Measurements from ENCODE around the gene SPOCD1. TPM values are rescaled to one million over a fixed set of nuclear protein-coding genes. Genes with fewer than 3 reads are reported as not detected.

The SPOCD1 gene
- total RNA-seq, 2 experiments from 2014 or later: 0.21 to 0.30 TPM

DNA sequence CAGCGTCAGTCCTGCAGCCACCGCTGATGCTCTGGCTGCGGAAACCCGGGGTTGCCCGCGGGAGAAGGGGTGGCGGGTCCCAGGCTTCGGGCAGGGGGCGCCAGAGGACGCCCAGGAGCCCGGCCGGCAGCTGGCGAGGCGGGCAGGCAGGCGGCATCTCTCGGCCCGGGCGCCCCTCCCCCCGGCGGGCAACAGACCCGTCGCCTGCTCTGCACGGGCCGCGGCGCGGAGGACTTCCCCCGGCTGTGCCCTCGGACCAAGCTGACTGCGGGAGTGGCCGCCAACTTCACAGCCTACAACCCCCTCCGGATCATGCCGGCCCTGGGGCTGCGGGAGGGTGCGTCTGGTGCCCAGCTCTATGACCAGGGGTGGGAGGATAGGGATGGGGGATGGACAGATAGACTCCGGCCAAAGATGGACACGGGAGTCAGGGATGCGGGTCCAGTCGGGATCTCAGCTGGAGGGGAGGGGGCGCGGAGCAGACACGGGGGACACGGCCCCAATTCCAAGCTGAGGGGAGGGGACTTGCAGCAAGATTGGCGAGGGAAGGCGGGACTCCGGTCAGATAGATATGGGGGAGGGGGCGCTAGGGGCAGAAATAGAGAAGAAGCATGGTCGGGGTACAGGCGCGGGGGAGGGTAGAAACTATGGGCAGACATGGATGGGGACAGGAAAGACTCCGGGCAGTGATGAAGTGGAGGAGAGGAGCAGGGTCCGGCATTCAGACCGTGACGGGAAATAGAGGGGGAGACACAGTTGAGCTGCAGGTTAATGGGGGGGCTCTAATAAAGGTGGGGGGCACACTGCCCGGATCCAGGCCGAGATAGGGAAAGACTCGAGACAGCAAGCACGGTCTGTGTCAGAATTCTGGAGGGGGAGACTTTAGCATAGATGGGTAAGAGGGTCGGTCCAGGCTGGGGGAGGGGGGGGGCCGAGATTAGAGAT is 52.8 kb downstream of the SPOCD1 start:
- DNase-seq: peak; percentile 80
- peak overlapping the region; percentile 67 for H3K4me3 Mint-ChIP-seq
- H3K9me3 Mint-ChIP-seq: no peaks in the 10 kb centered on the region
- peaks cover 18% of the 10 kb centered on the region for H3K27me3 Mint-ChIP-seq (ENCODE audit: low read depth)
- intact Hi-C loops (cut with micrococcal nuclease): loop anchor here (1.0 to 5.0 kb wide), 4 partner anchors 9 to 309 kb away; partner anchors contain the start of gene TMEM39B
- no peak overlapping the region for H3K27ac Mint-ChIP-seq
- no peaks in the 10 kb centered on the region for H3K36me3 Mint-ChIP-seq (ENCODE audit: low read depth)
- CTCF ChIA-PET: interaction anchor here (0.7 to 7.0 kb wide), 6 partner anchors 11 to 402 kb away, joined by 3 to 69 read pairs (median 4); no protein-coding TSS in a partner anchor
- peaks cover 20% of the 10 kb centered on the region for H3K4me1 Mint-ChIP-seq (ENCODE audit: low read depth)

DNA sequence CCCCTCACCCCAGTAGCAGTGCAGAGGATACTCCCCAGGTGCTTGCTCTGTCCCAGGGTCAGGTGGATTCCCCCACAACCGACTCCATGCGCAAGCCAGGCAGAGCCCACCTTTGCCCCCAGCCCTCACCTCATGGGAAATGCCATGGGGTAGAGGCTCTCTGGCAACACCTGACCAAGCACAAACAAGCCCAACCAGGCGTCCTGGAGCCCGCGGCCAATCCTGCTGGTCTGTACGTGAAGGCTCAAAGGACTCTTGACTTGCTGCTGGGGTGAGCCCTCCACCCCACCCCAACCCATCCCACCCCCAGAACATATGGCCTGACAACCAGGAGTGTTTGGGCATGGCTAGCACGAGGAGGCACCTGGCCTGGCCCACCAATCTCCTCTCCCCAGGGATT is 53.5 kb downstream of the SPOCD1 start:
- H3K4me1 Mint-ChIP-seq (ENCODE audit: low read depth): peaks cover 20% of the 10 kb centered on the region
- H3K27me3 Mint-ChIP-seq (ENCODE audit: low read depth): peaks cover 18% of the 10 kb centered on the region
- no peak overlapping the region for H3K27ac Mint-ChIP-seq
- H3K9me3 Mint-ChIP-seq: no peaks in the 10 kb centered on the region
- intact Hi-C loops (cut with micrococcal nuclease): loop anchor here (1.0 to 5.0 kb wide), 3 partner anchors 27 to 310 kb away; partner anchors contain the start of gene TMEM39B
- CTCF ChIA-PET: interaction anchor here (0.7 to 7.0 kb wide), 6 partner anchors 11 to 200 kb away, joined by 3 to 69 read pairs (median 4); no protein-coding TSS in a partner anchor
- H3K4me3 Mint-ChIP-seq: no peak overlapping the region
- DNase-seq: no peak
- no peaks in the 10 kb centered on the region for H3K36me3 Mint-ChIP-seq (ENCODE audit: low read depth)

DNA sequence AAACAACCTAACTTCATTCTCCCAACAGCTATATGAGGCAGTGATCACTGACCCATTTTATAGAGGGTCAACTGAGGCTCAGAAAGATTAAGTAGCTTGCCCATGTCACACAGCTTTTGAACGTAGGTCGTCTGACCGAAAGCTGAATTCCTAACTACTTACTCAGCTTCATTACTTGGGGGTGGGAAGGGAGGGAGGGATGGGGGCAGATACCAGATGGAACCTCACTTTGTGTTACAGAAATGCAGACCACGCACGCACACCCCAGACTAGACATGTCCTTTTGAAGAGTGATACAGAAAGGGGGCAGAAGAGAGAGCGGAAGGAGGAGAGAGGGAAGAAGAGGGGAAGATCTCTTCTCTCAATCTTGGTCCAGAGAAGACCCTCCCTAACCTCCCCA is 53.9 kb downstream of the SPOCD1 start:
- CTCF ChIA-PET: interaction anchor here (1.0 to 7.0 kb wide), 3 partner anchors 10 to 45 kb away, joined by 3 to 69 read pairs (median 4); no protein-coding TSS in a partner anchor
- H3K27ac Mint-ChIP-seq: no peak overlapping the region
- no peaks in the 10 kb centered on the region for H3K36me3 Mint-ChIP-seq (ENCODE audit: low read depth)
- DNase-seq: no peak
- no peak overlapping the region for H3K4me3 Mint-ChIP-seq
- no peaks in the 10 kb centered on the region for H3K9me3 Mint-ChIP-seq
- peaks cover 18% of the 10 kb centered on the region for H3K27me3 Mint-ChIP-seq (ENCODE audit: low read depth)
- intact Hi-C loops (cut with micrococcal nuclease): loop anchor here (1.0 to 5.0 kb wide), 3 partner anchors 27 to 310 kb away; partner anchors contain the start of gene TMEM39B
- peaks cover 20% of the 10 kb centered on the region for H3K4me1 Mint-ChIP-seq (ENCODE audit: low read depth)

DNA sequence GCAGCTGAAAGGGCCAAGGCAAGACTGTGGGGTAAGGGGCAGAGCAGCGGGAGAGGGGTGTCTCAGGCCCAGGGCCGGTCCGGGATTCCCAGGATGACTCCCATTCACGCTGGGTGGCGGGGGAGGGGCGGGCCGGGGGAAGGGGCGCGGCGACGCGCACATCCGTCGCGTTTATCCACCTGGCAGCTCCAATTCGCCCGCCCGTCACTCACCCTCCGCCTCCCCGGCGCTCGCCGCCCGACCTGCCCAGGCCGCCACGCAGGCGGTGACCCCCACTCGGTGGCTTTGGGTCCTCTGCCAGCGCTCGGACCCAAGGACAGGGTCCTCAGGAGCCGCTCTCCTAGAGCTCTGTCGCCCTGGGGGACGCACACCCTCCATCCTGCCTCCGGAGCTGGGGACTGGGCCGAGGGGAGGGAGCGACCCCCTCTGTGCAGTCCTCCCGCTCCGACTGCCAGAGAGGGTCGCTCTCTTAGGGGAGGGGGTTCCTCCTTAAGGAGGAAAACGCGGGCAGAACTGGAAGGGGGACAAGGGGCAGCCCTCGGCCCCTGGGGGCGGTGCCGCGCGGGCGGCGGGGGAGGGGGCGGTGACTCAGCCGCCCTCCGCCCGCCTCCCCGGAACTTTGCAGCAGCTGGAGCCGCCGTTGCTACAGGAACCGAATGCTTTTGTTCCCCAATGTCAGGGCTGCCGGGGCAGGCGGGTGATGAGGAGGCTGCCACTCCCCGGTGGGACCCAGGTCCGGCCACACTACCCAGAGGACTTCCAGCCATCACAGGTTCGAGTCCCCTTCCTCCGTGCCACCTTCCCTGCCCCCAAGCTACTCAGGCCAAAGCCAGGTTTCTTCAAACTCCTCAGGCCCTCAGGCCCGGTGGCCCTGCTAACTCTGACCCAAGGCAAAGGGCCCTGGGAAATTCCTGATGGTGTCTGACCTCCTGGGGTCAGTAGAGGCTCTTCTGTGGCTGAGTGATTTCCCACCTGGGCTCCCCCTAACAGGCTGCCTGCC is 55.1 kb downstream of the SPOCD1 start:
- Mint-ChIP-seq H3K27ac (no peak overlapping the region), H3K27me3 (ENCODE audit: low read depth) (peaks cover 18% of the 10 kb centered on the region), H3K9me3 (no peaks in the 10 kb centered on the region), H3K36me3 (ENCODE audit: low read depth) (no peaks in the 10 kb centered on the region), H3K4me3 (peak overlapping the region; percentile 58), H3K4me1 (ENCODE audit: low read depth) (peaks cover 20% of the 10 kb centered on the region)
- peak; percentile 78 for DNase-seq
- intact Hi-C loops (cut with micrococcal nuclease): loop anchor here (5.0 kb wide), 1 partner anchor 312 kb away; the partner anchor contains the start of gene TMEM39B
- CTCF ChIA-PET: interaction anchor here (0.6 to 7.0 kb wide), 5 partner anchors 9 to 44 kb away, joined by 3 to 69 read pairs (median 4); no protein-coding TSS in a partner anchor

DNA sequence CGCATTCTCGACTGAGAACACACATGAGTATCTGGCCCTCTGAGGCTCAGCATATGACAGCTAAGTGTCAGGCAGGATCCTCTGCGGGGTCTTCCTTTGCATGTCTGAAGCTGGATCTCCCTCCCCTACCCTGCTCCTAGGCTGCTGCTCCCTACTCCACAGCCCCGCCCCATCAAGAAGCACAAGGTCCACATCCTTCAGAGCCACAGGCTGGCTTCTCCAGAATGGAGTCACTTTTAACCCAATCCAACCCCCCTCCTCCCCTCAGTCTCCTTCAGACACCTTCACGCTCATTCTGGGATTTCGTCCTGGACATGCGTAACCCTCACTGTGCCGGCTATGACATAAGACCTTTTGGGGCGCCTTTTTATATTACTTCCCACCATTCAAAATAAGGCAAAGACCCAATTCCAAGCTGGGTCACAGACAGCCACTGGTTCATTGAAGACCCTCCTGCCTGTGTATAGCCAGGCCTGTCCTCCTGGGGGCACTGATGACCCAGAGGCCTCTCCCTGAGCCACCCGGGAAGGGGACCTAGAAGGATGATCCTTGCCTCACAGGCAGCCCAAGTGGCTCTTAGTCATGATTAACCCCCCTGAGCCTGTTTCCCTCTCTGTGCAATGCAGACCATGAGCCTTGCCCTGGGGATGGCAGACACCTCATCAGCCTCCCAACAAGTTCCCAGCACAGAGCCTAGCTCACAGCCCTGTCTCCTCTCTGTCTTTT is 56.4 kb downstream of the SPOCD1 start:
- H3K9me3 Mint-ChIP-seq: no peaks in the 10 kb centered on the region
- DNase-seq: no peak
- peaks cover 19% of the 10 kb centered on the region for H3K4me1 Mint-ChIP-seq (ENCODE audit: low read depth)
- no peak overlapping the region for H3K27ac Mint-ChIP-seq
- no peaks in the 10 kb centered on the region for H3K36me3 Mint-ChIP-seq (ENCODE audit: low read depth)
- intact Hi-C loops (cut with micrococcal nuclease): loop anchor here (5.0 kb wide), 1 partner anchor 313 kb away; the partner anchor contains the start of gene TMEM39B
- CTCF ChIA-PET: interaction anchor here (0.5 to 7.0 kb wide), 3 partner anchors 31 to 204 kb away, joined by 3 to 69 read pairs (median 5); no protein-coding TSS in a partner anchor
- peak overlapping the region; percentile 27 for H3K4me3 Mint-ChIP-seq
- peaks cover 15% of the 10 kb centered on the region for H3K27me3 Mint-ChIP-seq (ENCODE audit: low read depth)

DNA sequence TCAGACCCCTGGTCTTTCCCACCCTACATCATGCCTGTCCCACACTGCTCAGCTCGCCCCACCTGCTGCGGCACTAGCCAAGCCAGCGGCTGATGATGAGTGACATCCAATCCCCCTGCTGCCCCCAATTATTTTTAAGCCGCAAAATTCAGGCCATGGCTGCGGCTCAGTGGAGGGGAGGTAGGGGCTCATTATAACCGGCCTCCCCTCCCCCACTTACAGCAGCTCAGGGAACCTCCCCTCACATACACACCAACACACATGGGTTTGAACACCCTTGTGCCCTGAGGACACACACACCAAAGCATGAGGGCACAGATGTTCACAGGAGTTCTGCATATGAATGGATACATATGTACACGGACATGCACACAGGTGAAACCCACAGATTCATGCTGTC is 57.0 kb downstream of the SPOCD1 start:
- Mint-ChIP-seq H3K4me1 (ENCODE audit: low read depth) (peaks cover 19% of the 10 kb centered on the region), H3K36me3 (ENCODE audit: low read depth) (no peaks in the 10 kb centered on the region), H3K9me3 (no peaks in the 10 kb centered on the region), H3K27ac (no peak overlapping the region), H3K4me3 (no peak overlapping the region), H3K27me3 (ENCODE audit: low read depth) (peaks cover 15% of the 10 kb centered on the region)
- CTCF ChIA-PET: interaction anchor here (0.9 to 7.0 kb wide), 2 partner anchors 31 to 205 kb away, joined by 5 to 69 read pairs; no protein-coding TSS in a partner anchor
- intact Hi-C loops (cut with micrococcal nuclease): no loop called here
- DNase-seq: no peak

DNA sequence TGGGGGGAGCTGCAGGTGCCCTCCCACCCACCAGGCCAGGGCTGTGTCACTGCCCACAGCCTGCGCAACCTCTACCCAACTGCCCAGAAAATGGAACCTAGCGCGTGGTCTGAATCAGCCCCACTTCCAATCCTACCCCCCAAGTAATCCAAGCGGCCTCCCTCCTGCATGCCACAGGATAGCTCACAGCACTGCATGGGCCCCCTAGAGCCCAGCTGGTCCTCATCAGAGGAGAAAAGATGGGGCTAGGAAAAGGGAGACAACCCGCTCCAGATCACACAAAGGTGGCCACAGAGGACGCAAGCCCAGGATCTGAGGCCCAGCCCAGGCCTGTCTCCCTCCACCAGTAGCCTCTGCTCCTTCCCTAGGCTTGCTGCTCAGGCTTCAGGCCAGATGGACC is 57.8 kb downstream of the SPOCD1 start:
- CTCF ChIA-PET: interaction anchor here (0.9 to 7.0 kb wide), 3 partner anchors 12 to 206 kb away, joined by 5 to 69 read pairs (median 5); no protein-coding TSS in a partner anchor
- no peak overlapping the region for H3K4me3 Mint-ChIP-seq
- H3K36me3 Mint-ChIP-seq (ENCODE audit: low read depth): no peaks in the 10 kb centered on the region
- H3K9me3 Mint-ChIP-seq: no peaks in the 10 kb centered on the region
- peaks cover 11% of the 10 kb centered on the region for H3K27me3 Mint-ChIP-seq (ENCODE audit: low read depth)
- H3K27ac Mint-ChIP-seq: no peak overlapping the region
- DNase-seq: no peak
- intact Hi-C loops (cut with micrococcal nuclease): no loop called here
- peaks cover 13% of the 10 kb centered on the region for H3K4me1 Mint-ChIP-seq (ENCODE audit: low read depth)

DNA sequence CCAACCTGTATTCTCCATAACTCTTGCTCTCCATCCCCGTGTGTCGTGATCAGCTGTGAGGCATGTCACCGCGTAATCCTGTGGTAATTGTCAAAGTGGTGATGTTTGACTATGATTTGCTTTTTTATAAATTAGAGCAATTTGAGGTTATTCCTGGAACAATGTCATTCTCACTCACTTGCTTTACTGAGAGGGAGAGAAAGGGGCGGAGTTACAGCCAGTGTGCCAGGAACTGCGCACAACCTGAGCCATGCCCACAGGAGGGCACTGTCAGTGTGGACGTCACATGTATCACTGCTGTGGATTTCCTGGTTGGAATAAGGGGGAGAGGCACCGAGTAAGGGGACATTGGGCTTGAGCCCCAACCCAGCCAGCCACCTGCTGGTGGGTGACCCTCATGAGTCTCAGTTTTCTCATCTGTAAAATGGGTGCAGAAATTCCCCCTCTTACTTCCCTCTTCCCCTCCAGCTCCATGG is 58.6 kb downstream of the SPOCD1 start:
- Mint-ChIP-seq H3K4me1 (ENCODE audit: low read depth) (peaks cover 13% of the 10 kb centered on the region), H3K36me3 (ENCODE audit: low read depth) (no peaks in the 10 kb centered on the region), H3K27me3 (ENCODE audit: low read depth) (peaks cover 7% of the 10 kb centered on the region), H3K9me3 (no peaks in the 10 kb centered on the region), H3K27ac (no peak overlapping the region), H3K4me3 (no peak overlapping the region)
- no peak for DNase-seq
- CTCF ChIA-PET: interaction anchor here (1.1 to 7.0 kb wide), 2 partner anchors 11 to 33 kb away, joined by 5 to 69 read pairs; no protein-coding TSS in a partner anchor
- intact Hi-C loops (cut with micrococcal nuclease): no loop called here

DNA sequence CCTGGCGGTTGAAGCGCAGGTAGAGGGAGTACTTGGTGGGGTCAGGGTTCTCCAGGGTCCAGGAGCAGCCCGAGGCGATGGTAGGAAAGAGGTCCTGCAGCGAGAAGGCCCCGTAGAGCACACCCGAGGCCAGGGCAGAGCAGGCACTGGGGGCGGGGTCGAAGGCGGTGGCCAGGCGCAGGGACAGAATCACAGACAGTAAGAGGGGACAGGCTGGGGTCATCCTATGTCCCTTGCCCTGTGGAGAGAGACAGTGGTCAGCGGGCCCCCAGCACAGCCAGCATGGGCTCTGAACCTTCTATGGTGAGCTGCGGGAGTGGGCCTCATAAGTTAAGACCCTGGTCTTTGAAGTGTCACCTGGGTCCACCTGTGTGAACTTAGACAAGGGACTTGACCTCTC is 59.2 kb downstream of the SPOCD1 start:
- intact Hi-C loops (cut with micrococcal nuclease): no loop called here
- Mint-ChIP-seq H3K36me3 (ENCODE audit: low read depth) (no peaks in the 10 kb centered on the region), H3K4me1 (ENCODE audit: low read depth) (peaks cover 9% of the 10 kb centered on the region), H3K27me3 (ENCODE audit: low read depth) (peaks cover under 1% of the 10 kb centered on the region), H3K4me3 (no peak overlapping the region), H3K27ac (no peak overlapping the region), H3K9me3 (no peaks in the 10 kb centered on the region)
- no peak for DNase-seq
- CTCF ChIA-PET: no interaction called here

DNA sequence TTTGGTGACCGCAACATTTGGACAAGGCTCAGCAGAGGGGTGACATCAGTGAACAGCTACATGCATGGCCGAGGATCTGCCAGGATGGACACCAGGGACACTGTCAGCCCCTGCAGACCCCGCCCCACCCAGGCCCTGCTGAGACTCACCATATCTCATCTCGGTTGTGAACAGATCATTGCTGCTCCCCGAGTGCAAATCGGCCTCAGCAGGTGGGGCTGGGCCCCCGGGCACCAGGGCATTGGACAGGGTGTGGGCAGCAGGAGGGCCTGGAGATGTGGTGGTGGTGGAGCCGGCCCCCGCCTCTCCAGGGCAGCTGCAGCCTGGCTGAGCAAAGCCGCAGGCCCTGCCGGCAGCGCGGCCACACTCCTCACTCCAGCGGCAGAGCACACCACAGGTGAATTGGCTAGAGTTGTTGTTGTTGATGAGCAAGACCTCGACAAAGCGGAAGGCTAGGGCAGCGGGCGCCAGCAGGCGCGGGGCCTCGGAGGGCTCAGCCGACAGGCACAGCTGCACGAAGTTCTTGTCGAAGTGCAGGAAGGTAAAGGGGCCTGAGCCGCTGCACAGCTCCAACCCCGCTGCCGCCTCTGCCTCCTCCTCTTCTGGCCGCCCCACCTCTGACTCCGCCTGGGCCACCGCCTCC is 59.9 kb downstream of the SPOCD1 start:
- CTCF ChIA-PET: no interaction called here
- Mint-ChIP-seq H3K4me3 (no peak overlapping the region), H3K4me1 (ENCODE audit: low read depth) (peaks cover 5% of the 10 kb centered on the region), H3K9me3 (no peaks in the 10 kb centered on the region), H3K27ac (no peak overlapping the region), H3K27me3 (ENCODE audit: low read depth) (no peaks in the 10 kb centered on the region), H3K36me3 (ENCODE audit: low read depth) (no peaks in the 10 kb centered on the region)
- no peak for DNase-seq
- intact Hi-C loops (cut with micrococcal nuclease): no loop called here
